HG02840 (cell line): ENCODE results near the gene COL6A3.

Experiments used
- ATAC-seq: cut with Tn5 transposase; IDR thresholded peaks from one replicate; pipeline ENCODE4 v1.9.1; 2021; ENCODE audit warnings: mild to moderate bottlenecking, moderate library complexity, moderate number of reproducible peaks; ENCODE audit not compliant: unreplicated experiment, low FRiP score

The COL6A3 gene

DNA sequence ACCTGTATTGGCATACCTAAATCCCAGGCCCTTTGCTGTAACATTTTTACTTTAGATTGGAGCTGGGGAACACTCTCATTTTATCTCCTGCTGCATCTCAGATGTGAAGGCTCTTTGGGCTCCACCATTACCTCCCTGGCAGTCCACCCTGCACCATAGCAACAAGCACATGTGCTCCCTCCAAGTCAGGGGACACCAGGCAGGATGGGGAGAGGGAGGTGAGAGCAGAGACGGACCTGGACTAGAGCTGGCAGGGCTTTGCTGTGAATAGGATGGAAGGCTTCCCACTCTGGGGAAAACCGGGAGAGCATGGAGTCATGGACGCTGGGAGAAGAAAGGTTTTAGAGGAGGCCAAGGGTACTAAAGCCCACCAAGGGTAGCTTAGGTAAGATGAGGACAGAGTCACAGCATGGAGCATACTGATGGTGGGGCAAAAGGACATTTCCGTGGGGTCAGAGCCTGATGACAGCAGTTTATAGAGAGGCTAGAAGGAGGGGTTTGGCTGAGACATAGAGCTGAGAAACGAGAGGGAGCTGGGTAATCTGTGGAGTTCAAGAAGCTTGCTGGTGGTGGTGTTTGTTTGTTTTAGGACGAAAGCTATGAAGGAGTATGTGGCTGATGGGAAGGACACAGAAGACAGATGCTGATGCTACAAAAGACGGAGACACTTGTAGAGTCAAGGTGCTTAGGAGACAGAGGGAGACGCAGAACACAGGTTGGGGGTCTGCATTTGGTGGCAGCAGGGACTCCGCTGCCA lies 134.8 kb downstream of the COL6A3 start:
- no peak for ATAC-seq

DNA sequence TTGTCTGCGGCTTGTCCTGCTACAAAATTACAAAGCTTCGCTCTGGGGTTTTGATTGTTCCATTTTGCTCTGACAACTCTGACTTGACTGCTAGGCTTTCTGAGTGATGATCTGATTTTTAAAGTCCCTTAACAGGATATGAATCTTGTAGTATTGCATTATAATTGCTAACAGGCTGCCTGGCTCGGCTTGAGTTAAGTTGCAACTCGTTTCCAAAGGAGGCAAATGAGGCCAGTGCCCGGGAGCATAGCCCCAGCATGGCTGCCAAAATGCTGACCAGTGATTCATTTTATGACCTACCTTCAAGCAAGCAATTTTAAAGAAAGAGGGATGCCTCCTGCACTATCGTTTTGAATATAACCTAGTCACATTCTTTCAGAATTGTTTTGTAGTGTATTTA lies 135.4 kb downstream of the COL6A3 start:
- ATAC-seq, result no peak

DNA sequence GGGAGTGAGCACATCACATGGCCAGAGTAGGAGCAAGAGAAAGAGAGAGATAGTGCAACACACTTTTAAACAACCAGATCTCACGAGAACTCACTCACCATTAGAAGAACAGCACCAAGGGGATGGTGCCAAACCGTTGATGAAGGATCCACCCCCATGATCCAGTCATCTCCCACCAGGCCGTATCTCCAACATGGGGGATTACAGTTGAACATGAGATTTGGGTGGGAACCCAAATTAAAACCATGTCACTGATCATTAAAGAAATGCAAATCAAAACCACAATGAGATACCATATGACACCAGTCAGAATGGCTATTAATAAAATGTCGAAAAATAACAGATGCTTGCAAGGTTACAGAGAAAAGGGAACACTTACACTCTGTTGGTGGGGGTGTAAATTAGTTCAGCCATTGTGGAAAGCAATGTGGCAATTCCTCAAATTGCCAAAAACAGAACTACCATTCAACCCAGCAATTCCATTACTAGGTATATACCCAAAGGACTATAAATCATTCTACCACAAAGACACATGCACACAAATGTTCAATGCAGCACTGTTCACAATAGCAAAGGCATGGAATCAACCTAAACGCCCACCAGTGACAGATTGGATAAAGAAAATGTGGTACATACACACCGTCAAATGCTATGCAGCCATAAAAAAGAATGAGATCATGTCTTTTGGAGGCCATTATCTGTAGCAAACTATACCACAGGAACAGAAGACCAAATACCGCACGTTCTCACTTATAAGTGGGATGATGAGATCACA lies 137.1 kb downstream of the COL6A3 start:
- no peak for ATAC-seq
